K562 (cell line): ENCODE results near the gene ABCA3. TPM values are rescaled to one million over a fixed set of nuclear protein-coding genes. Genes with fewer than 3 reads are reported as not detected.

Source experiments
- ATF6 ChIP-seq: sonication (generic); formaldehyde crosslinking; IDR thresholded peaks from 2 replicates; pipeline ENCODE4 v1.4.0; 2020; ENCODE audit warnings: mild to moderate bottlenecking, missing genetic modification reagents
- CGGBP1 ChIP-seq: fragments of 250-450 bp; sonication (Bioruptor Pico); IDR thresholded peaks from 2 replicates; pipeline ENCODE4 v1.9.0; 2021; ENCODE audit warnings: mild to moderate bottlenecking
- EP300 ChIP-seq: IDR thresholded peaks from 2 replicates; pipeline ENCODE4 v1.6.1; 2012; ENCODE audit warnings: low read length, improper control_type of control experiment
- HINFP ChIP-seq: fragments of 450-650 bp; conservative IDR thresholded peaks from 2 replicates; pipeline ENCODE4 v1.6.1; 2016; ENCODE audit warnings: missing genetic modification characterization, low read depth, mild to moderate bottlenecking, control low read depth, missing compliant biosample characterization
- HMG20B ChIP-seq: fragments of 250-450 bp; sonication (Bioruptor Pico); IDR thresholded peaks from 2 replicates; pipeline ENCODE4 v1.5.0; 2021; ENCODE audit warnings: mild to moderate bottlenecking
- KAT2B ChIP-seq: IDR thresholded peaks from one replicate; pipeline ENCODE4 v1.6.1; 2012; ENCODE audit warnings: low read depth, mild to moderate bottlenecking, control low read depth, inconsistent platforms, low read length, moderate library complexity
- KAT7 ChIP-seq: sonication (generic); formaldehyde crosslinking; IDR thresholded peaks from 2 replicates; pipeline ENCODE4 v1.8.0; 2022; ENCODE audit warnings: missing genetic modification reagents, mild to moderate bottlenecking, borderline replicate concordance
- ZNF280A ChIP-seq: fragments of 450-650 bp; IDR thresholded peaks from 2 replicates; pipeline ENCODE4 v1.6.1; 2018; ENCODE audit warnings: mild to moderate bottlenecking, low read depth; ENCODE audit not compliant: partially characterized antibody
- ZNF282 ChIP-seq: sonication (generic); formaldehyde crosslinking; IDR thresholded peaks from 2 replicates; pipeline ENCODE4 v1.8.1; 2023; ENCODE audit warnings: missing genetic modification reagents
- ZNF407 ChIP-seq: fragments of 450-650 bp; IDR thresholded peaks from 2 replicates; pipeline ENCODE4 v1.6.1; 2016; ENCODE audit warnings: low read depth
- polyA plus RNA-seq, 8 experiments: library from polyadenylated mRNA; depleted of rRNA in 4 of 8; stranded (reverse) in 5 of 8; unstranded in 3 of 8; fragments of >200 nt; fragmentation: Nextera tagmentation in 2 of 8; fragmentation: Illumina TruSeq in 1 of 8; extraction: Ambion mirVana in 2 of 8; extraction: Trizol in 1 of 8; gene quantifications; 2 replicates each; pipeline versions ENCODE4 v1.2.1 to v1.2.3, GENCODE V29; 2011 to 2014; ENCODE audit warnings: inconsistent platforms in 1 of 8, missing spikeins in 1 of 8
- total RNA-seq, 7 experiments: library from RNA; depleted of rRNA in 6 of 7; stranded (reverse); fragments of >200 nt in 6 of 7; fragmentation: Illumina TruSeq in 2 of 7; extraction: Trizol in 2 of 7; gene quantifications; 2 replicates each; pipeline versions ENCODE4 v1.2.1 to v1.2.3, GENCODE V29; 2011 to 2021; ENCODE audit warnings: low replicate concordance in 1 of 7

The ABCA3 gene
- total and polyA plus RNA-seq, 9 of the 15 experiments (the other 6 are each of a cell fraction or from before 2014, with no cell fraction given) = 0.66 to 23.7 (median 6.9) TPM

GRCh38 chr16:2339521-2340484 is 725 bp downstream of the ABCA3 start (continued):
- no peak for TF ChIP-seq EP300
- TF ChIP-seq ATF6 = 0 out of 2 replicates have a peak, but pooled peaks have one; percentile 59
- no peak for TF ChIP-seq HMG20B (CRISPR knock-in tag)
- TF ChIP-seq ZNF280A = no peak
- no peak for TF ChIP-seq KAT2B
- TF ChIP-seq KAT7 (CRISPR knock-in tag) = peak; percentile 83; the same call in 1 of the 2 replicates
- TF ChIP-seq ZNF407 = no peak
- TF ChIP-seq ZNF282 = no peak; the same call in 1 of the 2 replicates
- TF ChIP-seq CGGBP1 = no peak
- TF ChIP-seq HINFP (tag) = peak; percentile 58
